NCI-H2107 (cell line): ENCODE results near the gene ESRP2.

Experiments used
- DNase-seq: peaks from one replicate; lab custom pipeline; 2025; lab: John Stamatoyannopoulos, UW

Gene ESRP2

DNA sequence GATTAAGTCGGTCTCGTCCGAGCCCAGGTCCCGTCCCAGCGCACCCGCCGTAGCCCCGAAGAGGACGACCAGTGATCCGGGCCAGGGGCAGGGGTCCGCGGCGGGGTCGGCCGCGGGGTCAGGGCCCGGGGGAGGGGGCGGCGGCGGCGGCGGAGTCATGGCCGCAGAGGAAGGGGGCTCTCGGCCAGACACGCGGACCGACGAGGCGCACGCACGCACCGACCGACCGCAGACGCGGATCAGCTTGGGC lies at the start of gene ESRP2:
Gene ESRP2 (minus strand): TSS at position 241 of the 250 bp plus-strand sequence. CDS start 82 bp downstream, at position 159.
- no peak for DNase-seq

DNA sequence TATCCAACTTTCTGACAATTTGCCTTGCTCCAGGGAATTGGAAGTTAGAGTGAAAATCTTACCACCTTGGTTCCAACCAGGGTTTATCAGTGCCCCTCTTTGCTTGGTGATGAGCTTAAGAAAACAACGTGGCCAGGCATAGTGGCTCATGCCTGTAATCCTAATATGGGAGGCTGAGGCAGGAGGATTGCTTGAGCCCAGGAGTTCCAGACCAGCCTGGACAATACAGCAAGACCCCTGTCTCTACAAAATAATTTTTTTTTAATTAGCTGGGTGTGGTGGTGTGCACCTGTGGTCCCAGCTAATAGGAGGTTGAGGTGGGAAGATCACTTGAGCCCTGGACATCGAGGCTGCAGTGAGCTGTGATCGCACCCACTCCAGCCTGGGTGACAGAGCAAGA lies 49.8 kb upstream of the ESRP2 start:
- DNase-seq = no peak

DNA sequence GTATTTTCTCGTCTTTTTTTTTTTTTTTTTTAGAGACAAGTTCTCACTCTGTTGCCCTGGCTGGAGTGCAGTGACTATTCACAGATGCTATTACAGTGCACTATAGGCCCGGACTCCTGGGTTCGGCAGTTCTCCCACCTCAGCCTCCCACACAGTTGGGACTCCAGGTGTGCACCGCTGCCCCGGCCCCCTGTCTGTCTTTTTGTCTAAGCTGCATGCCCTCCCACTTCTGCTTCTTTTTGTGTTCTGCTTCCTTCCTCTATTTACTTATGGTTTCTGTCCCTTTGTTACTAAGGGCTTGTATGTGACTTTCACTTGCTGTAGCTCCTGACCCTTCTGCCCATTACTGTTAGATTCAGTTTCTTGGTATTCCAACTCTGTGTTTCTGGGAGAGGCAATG lies 48.9 kb upstream of the ESRP2 start:
- no peak for DNase-seq

DNA sequence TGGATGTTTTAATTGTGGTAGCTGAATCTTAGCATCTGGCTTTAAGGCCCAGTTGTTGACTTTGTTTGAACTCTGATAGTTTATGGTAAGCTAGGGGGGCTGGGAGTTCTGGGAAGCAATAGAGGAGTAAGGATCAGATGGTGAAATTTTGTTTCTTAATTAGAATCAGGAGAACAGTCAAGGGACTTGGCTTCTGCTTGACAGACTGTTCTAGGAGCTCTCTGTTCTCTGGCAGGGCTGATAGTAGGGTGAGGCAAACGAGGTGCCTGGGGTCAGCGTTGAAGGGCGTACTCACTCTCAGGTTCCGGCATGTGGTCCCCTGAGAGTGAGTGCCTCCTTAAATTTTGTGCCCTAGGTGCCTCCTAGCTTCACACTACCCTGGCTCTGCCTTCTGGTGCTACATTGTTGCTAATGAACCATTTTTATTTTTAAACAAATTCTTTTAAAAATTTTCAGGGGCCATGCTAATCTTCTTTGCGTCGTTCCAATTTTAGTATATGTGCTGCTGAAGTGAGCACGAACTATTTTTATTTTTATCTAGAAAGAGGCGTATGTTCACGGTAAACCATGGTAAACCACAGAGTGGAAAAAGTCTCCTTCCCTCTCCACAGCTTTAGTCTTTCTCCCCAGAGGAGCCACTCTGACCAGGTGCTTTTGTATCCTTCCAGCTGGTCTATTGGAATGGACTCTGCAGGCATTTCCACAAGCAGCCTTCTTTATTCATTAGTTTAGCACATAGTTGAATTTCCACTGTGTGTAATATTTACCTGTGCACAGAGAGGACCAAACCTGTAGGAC lies 48.1 kb upstream of the ESRP2 start:
- DNase-seq = no peak

DNA sequence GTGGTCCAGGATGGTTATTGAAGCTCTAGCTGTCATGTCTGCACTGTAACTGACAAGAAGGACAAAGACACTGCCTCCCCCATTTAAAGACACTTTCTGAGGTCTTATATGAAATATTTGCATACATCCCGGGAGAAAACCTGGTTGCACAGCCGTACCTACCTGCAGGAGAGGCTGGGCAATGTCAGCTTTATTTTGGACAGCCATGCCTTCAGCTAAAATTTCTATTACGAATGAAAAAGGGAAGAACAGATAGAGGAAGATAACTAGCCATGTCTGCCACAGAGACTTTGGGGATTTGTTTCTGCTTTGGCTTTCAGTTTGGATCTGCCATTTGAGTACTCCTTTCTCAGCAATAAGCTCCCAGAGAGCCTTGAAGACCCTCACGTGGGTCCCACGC lies 47.4 kb upstream of the ESRP2 start:
- DNase-seq = no peak

DNA sequence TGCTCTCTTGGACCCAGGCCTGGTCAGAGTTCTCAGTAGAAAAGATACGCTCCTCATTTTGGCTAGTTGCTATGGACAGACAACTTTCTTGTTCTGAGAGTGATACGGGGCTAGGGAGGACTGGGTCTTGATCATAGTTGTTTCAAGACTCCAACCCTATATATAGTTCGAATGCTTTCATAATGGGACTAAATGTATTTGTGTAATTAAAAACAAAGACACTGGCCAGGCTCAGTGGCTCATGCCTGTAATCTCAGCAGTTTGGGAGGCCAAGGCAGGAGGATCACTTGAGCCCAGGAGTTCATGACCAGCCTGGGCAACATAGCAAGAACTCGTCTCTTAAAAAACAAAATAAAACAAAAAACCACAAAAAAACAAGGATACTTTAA lies 46.1 kb upstream of the ESRP2 start:
- no peak for DNase-seq

DNA sequence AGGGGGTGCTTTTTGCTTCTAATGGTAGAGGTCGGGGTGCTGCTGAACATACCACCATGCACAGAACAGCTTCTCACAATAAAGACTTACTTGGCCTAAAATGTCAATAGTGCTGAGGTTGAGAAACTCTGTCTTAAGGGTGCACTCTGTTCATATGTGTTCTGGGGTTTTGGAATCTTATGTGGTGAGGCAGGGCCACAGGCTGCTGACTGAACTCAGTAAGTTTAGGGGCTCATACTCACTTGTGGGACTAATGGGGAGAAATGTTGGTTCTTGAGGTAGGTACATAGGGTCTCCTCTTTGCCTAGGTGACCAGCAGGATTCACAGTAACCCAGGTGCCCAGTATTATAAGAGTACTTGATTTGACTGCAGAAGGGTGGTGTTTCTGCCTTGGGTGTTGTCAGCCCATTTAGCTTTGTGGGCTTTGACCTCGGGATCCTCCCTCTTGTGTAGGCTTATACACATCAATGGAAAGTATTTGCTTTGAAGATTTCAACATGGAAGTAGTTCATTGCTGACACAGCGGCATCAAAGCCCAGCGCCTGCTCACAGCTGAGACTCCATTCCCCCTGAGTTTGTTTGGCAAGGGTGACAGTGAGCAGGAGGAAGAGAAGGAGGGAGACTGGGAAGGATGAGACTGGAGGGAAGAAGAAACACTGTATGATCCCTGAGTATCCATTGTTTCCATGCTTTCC lies 45.6 kb upstream of the ESRP2 start:
- no peak for DNase-seq

DNA sequence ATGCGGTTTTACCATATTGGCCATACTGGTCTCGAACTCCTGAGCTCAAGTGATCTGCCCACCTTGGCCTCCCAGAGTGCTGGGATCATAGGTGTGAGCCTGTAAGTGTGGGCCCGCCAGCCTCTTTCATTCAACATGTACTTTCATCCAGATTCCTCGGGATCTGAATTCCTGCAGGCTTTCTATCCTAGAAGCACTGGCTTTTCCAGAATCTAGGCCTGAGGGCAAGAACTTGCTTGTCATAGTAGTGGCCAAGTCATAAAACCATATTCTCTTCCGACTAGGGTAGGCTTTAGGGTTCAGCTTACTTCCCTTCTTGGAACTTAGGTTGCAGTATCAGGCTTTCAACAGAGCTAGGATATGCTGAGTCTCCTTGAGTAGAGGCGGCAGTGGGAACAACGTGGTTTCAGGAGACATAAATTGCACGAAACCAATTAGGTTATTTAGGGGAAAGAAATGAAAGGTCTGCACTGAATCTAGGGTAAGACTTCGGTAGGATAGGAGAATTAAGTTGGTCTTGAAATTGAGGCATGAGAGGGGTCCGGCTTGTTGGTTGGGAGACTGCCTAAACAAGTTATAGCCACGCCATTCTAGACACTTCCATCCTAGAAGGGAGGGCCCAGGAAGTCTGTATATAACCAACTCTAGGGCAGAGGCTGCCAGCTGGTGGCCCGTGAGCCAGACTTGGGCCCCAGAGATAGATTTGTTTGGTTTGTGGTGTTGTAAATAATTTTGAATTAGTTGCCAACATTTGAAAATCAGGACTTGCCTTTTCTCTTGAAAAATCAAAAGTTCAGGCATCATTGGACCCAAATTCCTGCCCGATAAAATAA lies 44.0 kb upstream of the ESRP2 start:
- no peak for DNase-seq

DNA sequence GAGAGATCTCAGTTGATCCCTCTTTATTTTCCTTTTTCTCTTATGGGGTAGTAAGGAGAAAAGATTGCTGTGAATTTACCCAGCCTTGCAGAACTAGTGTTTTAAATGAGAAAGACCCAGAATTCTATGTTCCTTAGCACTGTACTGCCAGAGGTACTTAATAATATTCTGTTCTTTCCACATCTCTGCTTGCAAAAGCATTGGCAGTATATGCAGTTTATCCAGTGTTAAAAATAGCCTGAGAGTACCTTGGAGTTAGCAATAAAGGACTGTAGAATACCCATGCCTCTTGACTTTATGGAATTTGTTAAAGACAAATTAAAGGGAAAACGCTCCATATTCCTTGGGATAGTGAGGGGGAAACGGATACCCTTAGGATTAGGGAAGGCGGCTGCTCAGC lies 40.3 kb upstream of the ESRP2 start:
- DNase-seq = no peak

DNA sequence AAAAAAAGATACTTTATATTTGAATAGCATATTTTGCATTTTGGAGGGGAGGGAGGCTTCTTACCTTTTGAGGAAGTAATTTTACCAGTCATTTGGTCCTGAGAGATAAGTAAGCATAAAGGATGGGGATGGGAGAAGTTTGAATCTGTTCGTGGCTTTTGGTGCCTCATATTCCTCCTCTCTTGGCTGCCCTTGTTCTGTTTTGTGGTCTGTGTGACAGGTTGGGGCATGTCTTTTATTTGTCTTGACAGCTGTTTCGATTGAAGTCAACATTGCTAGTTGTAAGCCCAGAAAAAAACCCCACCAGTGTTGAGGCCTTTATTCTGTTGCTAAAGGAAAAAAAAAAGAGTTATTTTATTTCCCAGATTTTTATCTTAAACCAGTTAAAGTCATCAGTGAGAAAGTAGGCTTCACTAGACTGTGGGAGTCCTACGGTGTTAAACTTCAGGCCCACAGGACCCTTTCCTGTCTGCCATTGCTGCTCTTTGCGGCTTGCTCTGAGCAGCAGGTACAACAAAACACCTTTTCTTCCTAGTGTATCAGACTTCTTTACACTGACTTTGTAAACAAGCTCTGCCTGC lies 39.8 kb upstream of the ESRP2 start:
- no peak for DNase-seq

DNA sequence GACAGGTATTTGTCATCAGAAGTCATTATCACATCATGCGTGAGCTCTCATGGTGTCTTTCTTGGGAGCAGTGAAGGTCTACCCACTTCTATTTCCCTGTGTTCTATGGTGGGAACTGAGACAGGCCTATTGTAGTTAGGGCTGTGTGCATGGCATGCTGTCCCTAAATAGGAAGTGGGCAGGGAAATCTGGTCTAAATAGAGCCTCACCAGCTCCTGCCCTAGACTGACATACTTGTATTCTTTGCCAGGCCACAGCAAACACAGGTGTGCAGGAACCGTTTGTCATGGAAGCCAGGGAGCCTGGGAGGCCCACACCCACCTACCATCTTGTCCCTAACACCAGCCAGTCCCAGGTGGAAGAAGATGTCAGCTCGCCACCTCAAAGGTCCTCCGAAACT lies 38.5 kb upstream of the ESRP2 start:
- DNase-seq = no peak

DNA sequence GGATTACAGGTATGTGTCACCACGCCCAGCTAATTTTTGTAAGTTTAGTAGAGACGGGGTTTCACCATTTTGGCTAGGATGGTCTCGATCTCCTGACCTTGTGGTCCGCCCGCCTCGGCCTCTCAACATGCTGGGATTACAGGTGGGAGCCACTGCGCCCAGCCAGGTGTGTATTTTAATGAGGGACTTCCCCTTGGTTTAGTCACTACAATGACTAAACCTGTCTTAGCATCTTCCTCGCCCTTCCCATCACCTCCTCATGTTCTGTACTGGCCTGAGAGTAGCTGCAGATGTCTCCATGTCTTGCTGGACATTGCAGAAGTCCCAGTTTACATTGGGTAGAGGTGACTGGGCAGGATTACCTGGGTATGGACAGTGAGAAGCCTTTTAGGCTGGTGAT lies 38.0 kb upstream of the ESRP2 start:
- DNase-seq = no peak

DNA sequence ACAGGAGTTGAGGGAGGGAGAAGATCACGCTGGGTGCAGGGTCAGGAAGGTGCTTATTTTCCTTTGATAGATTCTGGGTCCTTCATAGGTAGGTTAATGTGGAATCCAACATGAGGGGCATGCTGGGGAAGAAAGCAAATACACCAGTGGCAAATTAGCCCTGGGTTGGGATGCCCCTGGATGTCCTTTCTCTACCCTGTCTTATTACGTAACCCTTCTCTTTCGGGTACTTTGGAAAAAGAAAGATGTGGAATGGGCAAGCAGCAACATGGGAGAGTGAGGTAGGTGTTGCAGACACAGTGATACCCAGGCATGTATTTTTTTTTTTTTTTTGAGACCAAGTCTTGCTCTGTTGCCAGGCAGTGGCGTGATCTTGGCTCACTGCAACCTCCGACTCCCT lies 37.5 kb upstream of the ESRP2 start:
- DNase-seq = no peak

DNA sequence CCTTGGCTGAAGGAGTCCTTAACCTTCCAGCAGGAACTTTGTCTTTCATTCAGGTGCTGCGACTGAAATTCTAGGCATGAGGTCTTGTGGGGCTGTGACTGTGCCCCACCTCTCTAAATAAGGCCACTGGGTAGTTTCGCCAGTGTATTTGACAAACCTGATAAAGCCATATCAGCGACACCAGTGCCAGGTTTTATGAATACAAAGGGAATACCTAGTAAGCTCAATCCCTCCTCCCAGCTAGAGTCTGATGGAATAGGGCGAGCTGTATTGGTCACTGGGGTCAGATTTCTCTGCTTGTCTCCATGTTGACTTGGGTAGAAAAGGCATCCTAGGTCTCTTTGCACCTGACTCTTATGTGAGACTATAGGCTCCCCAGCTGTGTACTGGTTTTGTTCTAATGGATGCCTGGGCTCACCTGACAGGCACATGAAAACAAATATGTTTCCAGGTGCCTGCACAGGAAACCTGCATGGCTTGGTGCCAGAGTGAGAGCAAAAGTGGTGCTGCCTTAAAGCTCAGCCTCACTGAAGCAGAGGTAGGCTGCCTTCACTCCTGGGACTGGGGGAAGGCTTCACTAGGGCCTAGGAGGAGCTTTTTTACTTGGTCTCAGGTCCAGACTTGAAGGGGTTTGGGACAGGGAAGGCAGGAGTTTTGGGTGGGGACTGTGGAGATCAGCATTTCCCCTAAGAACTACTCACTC lies 36.7 kb upstream of the ESRP2 start:
- DNase-seq = peak; percentile 65

DNA sequence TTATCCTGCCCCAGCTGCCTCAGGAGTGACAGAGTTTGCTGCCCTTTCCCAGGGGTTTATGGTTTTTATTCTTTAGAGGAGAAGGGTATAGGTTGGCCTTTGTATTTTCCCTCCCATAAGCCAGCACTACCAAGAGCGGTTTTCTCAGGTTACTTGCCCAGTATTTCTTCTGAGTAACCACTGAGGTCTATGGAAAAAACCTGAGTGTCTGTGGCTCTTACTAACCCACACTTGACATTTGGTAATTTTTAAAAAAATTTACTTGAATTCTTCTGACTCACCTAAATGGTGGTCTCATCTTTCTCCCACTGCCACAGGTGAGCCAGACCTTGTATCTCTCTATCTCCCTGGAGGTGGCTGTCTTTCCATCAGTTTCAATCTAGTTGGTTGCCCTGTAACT lies 34.4 kb upstream of the ESRP2 start:
- DNase-seq = no peak

DNA sequence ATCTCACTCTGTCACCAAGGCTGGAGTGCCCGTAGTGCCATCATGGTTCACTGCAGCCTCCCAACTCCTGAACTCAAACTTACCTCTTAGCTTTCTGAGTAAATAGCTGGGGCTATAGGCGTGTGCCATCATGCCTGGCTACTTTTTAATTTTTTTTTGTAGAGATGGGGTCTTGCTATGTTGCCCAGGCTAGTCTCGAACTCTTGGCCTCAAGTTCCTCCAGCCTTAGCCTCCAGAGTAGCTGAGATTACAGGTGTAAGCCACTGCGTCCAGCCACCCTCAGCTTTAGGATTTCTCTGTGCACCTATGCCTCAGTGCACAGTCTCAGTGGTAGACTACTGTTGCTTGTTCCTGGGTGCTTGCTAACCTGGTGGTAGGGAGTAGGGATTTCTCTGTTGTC lies 33.9 kb upstream of the ESRP2 start:
- no peak for DNase-seq

DNA sequence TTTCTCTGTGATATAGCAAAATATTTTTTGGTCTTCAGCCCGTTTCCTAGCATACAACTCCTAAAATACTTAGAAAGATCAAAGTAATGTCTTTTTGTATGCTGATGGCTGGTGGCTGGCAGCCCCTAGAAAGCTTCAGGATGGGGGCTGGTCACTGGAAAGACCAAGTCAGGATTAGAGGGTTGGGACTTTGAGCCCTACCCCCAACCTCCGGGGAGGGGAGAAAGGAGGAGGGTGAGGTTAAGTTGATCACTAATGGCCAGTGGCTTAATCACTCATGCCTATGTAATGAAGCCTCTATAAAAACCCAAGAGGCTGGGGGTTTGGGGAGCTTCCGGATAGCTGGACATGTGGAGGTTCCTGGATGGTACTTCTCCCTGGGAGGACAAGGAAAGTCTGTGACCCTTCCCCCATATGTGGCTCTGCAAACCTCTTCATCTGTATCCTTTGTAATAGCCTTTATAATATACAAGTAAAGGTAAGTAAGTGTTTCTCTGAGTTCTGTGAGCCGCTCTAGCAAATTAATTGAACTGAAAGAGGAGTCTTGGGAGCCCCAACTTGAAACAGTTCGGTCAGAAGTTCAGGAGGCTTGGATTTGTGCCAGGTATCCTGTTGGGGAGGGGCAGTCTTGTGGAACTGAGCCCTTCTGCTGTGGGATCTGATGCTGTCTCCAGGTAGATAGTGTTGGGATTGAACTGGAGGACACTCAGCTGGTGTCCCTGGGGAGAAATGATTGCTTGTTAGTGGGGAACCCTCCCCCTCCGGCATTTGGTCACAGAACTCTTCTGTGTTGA lies 31.9 kb upstream of the ESRP2 start:
- peak; percentile 84 for DNase-seq

DNA sequence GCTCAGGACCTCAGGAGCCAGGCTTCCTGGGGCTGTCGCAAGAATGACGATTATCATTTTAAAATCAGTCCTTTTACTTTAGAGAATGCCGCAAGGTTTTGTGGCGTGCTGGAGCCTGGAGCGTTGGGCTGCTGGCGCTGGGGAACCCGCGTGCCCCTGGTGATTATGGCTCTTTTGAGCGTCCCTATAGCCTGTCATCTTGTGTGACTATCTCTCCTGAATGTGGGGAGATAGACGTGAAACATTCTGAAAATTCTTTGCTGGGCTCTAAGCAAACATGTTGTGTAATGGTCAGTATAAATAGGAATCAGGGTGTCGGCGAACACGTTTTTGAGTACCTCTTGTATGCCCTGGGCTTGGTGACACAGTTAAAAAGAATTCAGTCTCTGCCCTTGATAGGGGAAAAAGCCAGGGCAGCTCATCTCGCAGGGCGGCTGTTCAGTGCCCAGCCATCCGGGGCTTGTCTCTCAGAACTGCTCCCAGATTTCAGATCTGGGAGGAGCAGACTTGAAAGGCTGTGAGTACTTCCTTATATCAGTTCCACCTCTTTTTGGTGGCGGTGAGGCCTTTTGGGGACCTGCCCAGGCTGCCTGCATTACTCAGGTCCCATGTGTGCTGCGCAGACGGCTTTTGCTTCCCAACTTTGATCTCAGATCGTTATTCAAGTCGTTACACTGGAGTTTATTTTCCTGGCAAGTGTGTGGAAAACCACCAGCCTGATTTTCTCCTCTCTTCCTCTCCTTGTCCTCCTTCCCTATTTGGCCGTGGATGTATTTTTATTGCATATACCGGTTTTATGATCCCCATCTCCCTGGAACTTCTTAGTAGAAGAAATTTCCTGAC lies 29.4 kb upstream of the ESRP2 start:
- no peak for DNase-seq

DNA sequence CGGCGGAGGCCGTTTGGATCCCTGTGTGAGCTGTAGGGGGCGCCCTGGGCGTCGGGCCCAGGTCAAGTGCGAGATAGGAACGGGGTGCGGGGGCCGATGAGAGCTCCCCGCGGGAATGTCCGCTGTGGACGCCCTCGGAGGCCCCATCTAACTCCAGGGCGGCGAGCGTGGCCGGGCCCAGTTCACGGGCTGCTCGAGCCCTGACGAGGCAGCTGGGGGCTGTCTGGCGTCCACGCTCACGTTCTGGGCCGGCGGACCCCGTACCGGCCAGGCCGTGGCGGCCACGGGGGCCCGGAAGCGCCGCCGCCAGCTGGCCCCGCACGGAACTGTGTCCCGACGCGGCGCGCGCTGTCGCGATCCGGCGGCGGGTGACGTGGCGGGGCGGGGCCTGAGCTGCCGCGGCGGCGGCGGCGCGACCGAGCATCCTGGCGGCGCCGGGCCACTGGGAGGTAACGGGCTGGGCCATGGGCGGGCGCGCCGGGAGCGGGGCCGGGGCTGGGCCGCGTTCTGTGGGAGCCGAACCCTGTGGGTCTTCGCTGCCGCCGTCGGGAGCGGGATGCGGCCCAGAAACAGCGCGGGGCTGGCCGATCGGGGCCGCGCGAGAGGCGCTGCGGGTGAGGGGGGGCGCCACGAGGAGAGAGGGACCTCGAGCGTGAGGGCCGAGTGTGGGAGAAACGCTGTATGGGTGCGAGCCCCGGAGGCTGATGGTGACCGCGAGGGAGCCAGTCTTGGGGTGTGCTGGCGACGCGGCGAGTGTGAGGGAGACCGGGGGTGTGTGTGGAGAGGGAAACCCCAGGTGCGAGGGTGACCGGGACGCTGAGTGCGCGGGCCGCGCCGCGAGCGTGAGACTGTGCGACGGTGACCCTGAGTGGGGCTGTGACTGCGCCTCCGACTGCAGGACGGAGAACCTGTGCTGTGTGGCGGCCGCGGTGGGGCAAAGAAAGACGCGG lies 28.5 kb upstream of the ESRP2 start, which contains the start of gene SLC7A6:
Gene SLC7A6 (plus strand): TSS at position 399 of the 950 bp plus-strand sequence. CDS start 10,201 bp downstream, outside the sequence.
- DNase-seq = peak; percentile 32
